Vagina (tissue), 2 donors: ENCODE measurements around the gene BCAS2.

ENCODE experiments used
- CTCF ChIP-seq, 3 experiments: fragments of 450-650 bp in 2 of 3; fragments of 200-600 bp in 1 of 3; sonication (generic) in 1 of 3; IDR thresholded peaks; one replicate each; pipeline ENCODE4 v1.5.1; 2017 to 2019; ENCODE audit warnings: antibody characterized with exemption in 3 of 3, mild to moderate bottlenecking in 2 of 3, moderate library complexity in 2 of 3
- POLR2A ChIP-seq, 2 donors: fragments of 450-650 bp; IDR thresholded peaks; one replicate each; pipeline ENCODE4 v1.6.1; 2017; ENCODE audit warnings: antibody characterized with exemption in 2 of 2, mild to moderate bottlenecking in 2 of 2, moderate library complexity in 2 of 2

- TF ChIP-seq POLR2A (IDR thresholded peaks at IDR 0.05) = no peak
- TF ChIP-seq CTCF (IDR thresholded peaks at IDR 0.05) = no peak
Measured at GRCh38 chr1:114610546-114611245, 29.3 kb upstream of the BCAS2 start.
